Measurements from ENCODE around the gene GUCA2B.

GUCA2B gene

GRCh38 chr1:42152907-42153600 lies at the start of gene GUCA2B:
Gene GUCA2B (plus strand): TSS chr1:42153410. CDS start chr1:42153451, 41 bp downstream.
- no peak for DNase-seq (ENCODE audit: low read depth in 2 of 2)

GRCh38 chr1:42105025-42105424 lies 48.2 kb upstream of the GUCA2B start:
- no peak for DNase-seq (ENCODE audit: low read depth in 2 of 2)

- DNase-seq (ENCODE audit: low read depth in 2 of 2): no peak
These were observed 44.9 kb upstream of the GUCA2B start for GRCh38 chr1:42108309-42108708.

- no peak for DNase-seq (ENCODE audit: low read depth in 2 of 2)
These were observed 43.6 kb upstream of the GUCA2B start for GRCh38 chr1:42109600-42109999.

GRCh38 chr1:42114229-42114628 lies 39.0 kb upstream of the GUCA2B start:
- DNase-seq (ENCODE audit: low read depth in 2 of 2): no peak

- no peak for DNase-seq (ENCODE audit: low read depth in 2 of 2)
These were observed 36.0 kb upstream of the GUCA2B start for GRCh38 chr1:42117214-42117613.

- no peak for DNase-seq (ENCODE audit: low read depth in 2 of 2)
These were observed 35.1 kb upstream of the GUCA2B start for GRCh38 chr1:42118125-42118524.

GRCh38 chr1:42122408-42122807 lies 30.8 kb upstream of the GUCA2B start:
- no peak for DNase-seq (ENCODE audit: low read depth in 2 of 2)

GRCh38 chr1:42125552-42125951 lies 27.7 kb upstream of the GUCA2B start:
- no peak for DNase-seq (ENCODE audit: low read depth in 2 of 2)

- DNase-seq (ENCODE audit: low read depth in 2 of 2): no peak
These were observed 25.4 kb upstream of the GUCA2B start for GRCh38 chr1:42127767-42128166.

GRCh38 chr1:42128499-42128898 lies 24.7 kb upstream of the GUCA2B start:
- DNase-seq (ENCODE audit: low read depth in 2 of 2): no peak

GRCh38 chr1:42128964-42129363 lies 24.2 kb upstream of the GUCA2B start:
- DNase-seq (ENCODE audit: low read depth in 2 of 2): no peak

GRCh38 chr1:42130061-42130660 lies 23.0 kb upstream of the GUCA2B start:
- no peak for DNase-seq (ENCODE audit: low read depth in 2 of 2)

- no peak for DNase-seq (ENCODE audit: low read depth in 2 of 2)
These were observed 19.8 kb upstream of the GUCA2B start for GRCh38 chr1:42133390-42133789.

- DNase-seq (ENCODE audit: low read depth in 2 of 2): no peak
These were observed 19.2 kb upstream of the GUCA2B start for GRCh38 chr1:42133809-42134526.

GRCh38 chr1:42135426-42135825 lies 17.8 kb upstream of the GUCA2B start:
- no peak for DNase-seq (ENCODE audit: low read depth in 2 of 2)

- DNase-seq (ENCODE audit: low read depth in 2 of 2): no peak
These were observed 16.7 kb upstream of the GUCA2B start for GRCh38 chr1:42136466-42136865.

- DNase-seq (ENCODE audit: low read depth in 2 of 2): no peak
These were observed 15.4 kb upstream of the GUCA2B start for GRCh38 chr1:42137766-42138165.

- no peak for DNase-seq (ENCODE audit: low read depth in 2 of 2)
These were observed 14.6 kb upstream of the GUCA2B start for GRCh38 chr1:42138586-42138985.

- DNase-seq (ENCODE audit: low read depth in 2 of 2): no peak
These were observed 13.8 kb upstream of the GUCA2B start for GRCh38 chr1:42139444-42139843.

- no peak for DNase-seq (ENCODE audit: low read depth in 2 of 2)
These were observed 13.0 kb upstream of the GUCA2B start for GRCh38 chr1:42140191-42140590.

GRCh38 chr1:42141978-42142377 lies 11.2 kb upstream of the GUCA2B start:
- DNase-seq (ENCODE audit: low read depth in 2 of 2): no peak

All from activated CD8-positive, alpha-beta memory T cell treated with anti-CD3 and anti-CD28 coated beads for 4 hours (primary cell).